Measurements from ENCODE around the gene CAB39.
"Not testable (repeated sequence)": the region's sequence is repeated elsewhere in the genome, so short reads cannot be mapped to it uniquely, and the experiment has no call there.

- not testable (repeated sequence) for TF ChIP-seq POLR2AphosphoS5, POLR2A (IDR thresholded peaks at IDR 0.05; ENCODE audit: low read depth, low read length)
These were observed 13.9 kb upstream of the CAB39 start for GRCh38 chr2:230698753-230699152.
